B cell (primary cell): Measurements from ENCODE around the gene AFF1. TPM values are rescaled to one million over a fixed set of nuclear protein-coding genes. Genes with fewer than 3 reads are reported as not detected.
"Not testable (repeated sequence)": the region's sequence is repeated elsewhere in the genome, so short reads cannot be mapped to it uniquely, and the experiment has no call there.

ENCODE experiments used
- ATAC-seq: fragments of 200-7000 bp; cut with Tn5 transposase; one replicate; pipeline ENCODE4 v1.10.0; 2021; ENCODE audit warnings: low read depth, mild to moderate bottlenecking, moderate number of reproducible peaks, moderate library complexity
- CTCF ChIA-PET: fragments of 350-600 bp; sonication (Branson Sonifier 250); formaldehyde crosslinking; loops from one replicate; lab custom pipeline; 2021; ENCODE audit warnings: antibody characterized with exemption, inconsistent platforms; lab: Charles Lee
- POLR2A ChIA-PET: fragments of 350-600 bp; sonication (Branson Sonifier 250); formaldehyde crosslinking; loops from one replicate; lab custom pipeline; 2021; ENCODE audit warnings: antibody characterized with exemption; lab: Charles Lee
- DNase-seq: peaks from one replicate; pipeline ENCODE4 v3.0.0; 2013
- H2AFZ ChIP-seq: 2 replicates; pipeline ENCODE4 v1.6.1; 2012; ENCODE audit warnings: mild to moderate bottlenecking, low read depth, low read length; ENCODE audit not compliant: insufficient read depth, poor library complexity, severe bottlenecking
- H3K27ac ChIP-seq, 2 donors: 1 replicate in 1 of 2; 2 replicates in 1 of 2; pipeline ENCODE4 v1.5.1; 2012 to 2013; ENCODE audit warnings: low read length in 2 of 2, mild to moderate bottlenecking in 2 of 2, moderate library complexity in 1 of 2
- H3K27me3 ChIP-seq, 4 experiments: fragments of 200-600 bp in 1 of 4; sonication (generic) in 1 of 4; replicated peaks in 1 of 4; 1 replicate in 2 of 4; 2 replicates in 2 of 4; pipeline versions ENCODE4 v1.6.1 to v1.7.0; 2013 to 2016; ENCODE audit warnings: low read length in 3 of 4, mild to moderate bottlenecking in 2 of 4, mixed read lengths in 1 of 4, moderate library complexity in 1 of 4; ENCODE audit not compliant: insufficient read depth in 4 of 4, control insufficient read depth in 3 of 4; ENCODE audit errors: control extremely low read depth in 1 of 4
- H3K36me3 ChIP-seq, 2 experiments: replicated peaks in 1 of 2; 1 replicate in 1 of 2; 2 replicates in 1 of 2; pipeline versions ENCODE4 v1.6.1 to v1.7.1; 2013; ENCODE audit warnings: low read length in 1 of 2; ENCODE audit not compliant: insufficient read depth in 2 of 2, control insufficient read depth in 1 of 2; ENCODE audit errors: control extremely low read depth in 1 of 2, extremely low read depth in 1 of 2
- H3K4me1 ChIP-seq, 2 donors: fragments of 200-600 bp in 1 of 2; sonication (generic) in 1 of 2; 1 replicate in 1 of 2; 2 replicates in 1 of 2; pipeline versions ENCODE4 v1.5.1 to v1.6.1; 2013 to 2017; ENCODE audit warnings: low read length in 2 of 2; ENCODE audit not compliant: control insufficient read depth in 2 of 2, insufficient read depth in 2 of 2
- H3K4me2 ChIP-seq: replicated peaks from 2 replicates; pipeline ENCODE3; 2012; ENCODE audit warnings: mild to moderate bottlenecking, low read depth, low read length; ENCODE audit not compliant: poor library complexity, severe bottlenecking
- H3K4me3 ChIP-seq, 5 experiments: fragments of 200-600 bp in 1 of 5; sonication (generic) in 1 of 5; 1 replicate in 3 of 5; 2 replicates in 2 of 5; pipeline versions ENCODE4 v1.5.1 to v1.7.0; 2011 to 2016; ENCODE audit warnings: low read length in 4 of 5, mild to moderate bottlenecking in 4 of 5, low read depth in 2 of 5, control low read depth in 1 of 5, moderate library complexity in 1 of 5; ENCODE audit not compliant: insufficient read depth in 1 of 5; ENCODE audit errors: control extremely low read depth in 1 of 5, extremely low read depth in 1 of 5
- H3K79me2 ChIP-seq: fragments of 200-600 bp; sonication (generic); one replicate; pipeline ENCODE4 v1.6.0; 2016; ENCODE audit warnings: low read length; ENCODE audit not compliant: control insufficient read depth, insufficient read depth
- H3K9ac ChIP-seq: fragments of 200-600 bp; sonication (generic); 2 replicates; pipeline ENCODE4 v1.6.1; 2017; ENCODE audit warnings: mild to moderate bottlenecking, low read length, moderate library complexity
- H3K9me3 ChIP-seq, 3 donors: one replicate each; pipeline versions ENCODE4 v1.6.1 to v1.7.1; 2013; ENCODE audit warnings: low read length in 2 of 3; ENCODE audit not compliant: control insufficient read depth in 2 of 3, insufficient read depth in 1 of 3; ENCODE audit errors: control extremely low read depth in 1 of 3
- H4K20me1 ChIP-seq: 2 replicates; pipeline ENCODE4 v1.6.0; 2012; ENCODE audit warnings: mild to moderate bottlenecking, low read length; ENCODE audit not compliant: insufficient read depth, control insufficient read depth, poor library complexity, severe bottlenecking
- H3K27ac Mint-ChIP-seq: one replicate; pipeline ENCODE4 v1.8.0; 2021; ENCODE audit warnings: mixed read lengths
- H3K27me3 Mint-ChIP-seq: one replicate; pipeline ENCODE4 v1.8.0; 2021; ENCODE audit warnings: mixed read lengths
- H3K4me1 Mint-ChIP-seq: one replicate; pipeline ENCODE4 v1.8.0; 2021; ENCODE audit warnings: mixed read lengths
- H3K4me3 Mint-ChIP-seq: one replicate; pipeline ENCODE4 v1.8.0; 2021; ENCODE audit warnings: mixed read lengths
- H3K9me3 Mint-ChIP-seq: one replicate; pipeline ENCODE4 v1.8.0; 2022; ENCODE audit warnings: mixed read lengths; ENCODE audit not compliant: insufficient read depth
- CTCF ChIP-seq: fragments of 200-600 bp; IDR thresholded peaks from one replicate; pipeline ENCODE4 v1.8.0; 2022; ENCODE audit warnings: antibody characterized with exemption, mild to moderate bottlenecking
- EZH2 ChIP-seq: IDR thresholded peaks from 2 replicates; pipeline ENCODE4 v1.6.1; 2012; ENCODE audit warnings: borderline replicate concordance, low read depth, mild to moderate bottlenecking, moderate library complexity, low read length; ENCODE audit not compliant: insufficient read depth, poor library complexity, severe bottlenecking
- whole genome bisulfite sequencing: methylation state at CpG from one replicate; pipeline ENCODE4 v1.1.5; 2013; ENCODE audit warnings: missing lambda C conversion rate; ENCODE audit not compliant: insufficient coverage; 5-methylcytosine and 5-hydroxymethylcytosine counted together
- intact Hi-C: fragments of 100-400 bp; cut with micrococcal nuclease; formaldehyde crosslinking; loops from one replicate; pipeline ENCODE4 v1.10.0; 2022
- polyA plus RNA-seq: library from polyadenylated mRNA; depleted of rRNA; stranded (reverse); fragments of >200 nt; gene quantifications from 2 replicates; pipeline ENCODE4 v1.2.3, GENCODE V29; 2012
- total RNA-seq, 2 donors: library from RNA; stranded (reverse); fragments of 120-200 nt in 1 of 2; gene quantifications; 1 replicate in 1 of 2; 2 replicates in 1 of 2; pipeline versions ENCODE4 v1.2.3 to v1.2.4, GENCODE V29; 2013 to 2022

AFF1 gene
- total and polyA plus RNA-seq, 2 donors (not counting 1 experiment from before 2014, with no cell fraction given), result 15.3 to 135 TPM

GRCh38 chr4:86980230-86980629, 45.4 kb downstream of the AFF1 start:
- Mint-ChIP-seq H3K9me3 (peaks cover 2% of the 10 kb centered on the region), H3K27me3 (no peaks in the 10 kb centered on the region), H3K27ac (no peak overlapping the region), H3K4me3 (peak overlapping the region; percentile 42), H3K4me1 (peaks cover 43% of the 10 kb centered on the region)
- peaks cover 5% of the 10 kb centered on the region for H4K20me1 ChIP-seq
- H3K4me1 ChIP-seq, result peaks cover 41% of the 10 kb centered on the region in 2 donors
- WGBS, result 100% methylated on average over 1 of the region's 2 CpGs
- peaks cover 0 to 3% of the 10 kb centered on the region in 2 experiments for H3K36me3 ChIP-seq
- no peak overlapping the region for H3K4me3 ChIP-seq
- TF ChIP-seq CTCF (no peak), EZH2 (no peak)
- ATAC-seq (no peak), DNase-seq (no peak)
- peak overlapping the region in 1 of 2 donors; percentile 17 for H3K27ac ChIP-seq
- ChIA-PET POLR2A (no interaction called here), CTCF (no interaction called here)
- peaks cover 0 to 12% (median 0%) of the 10 kb centered on the region in 3 donors for H3K9me3 ChIP-seq
- no peak overlapping the region for H3K9ac ChIP-seq
- peaks cover 43% of the 10 kb centered on the region for H3K79me2 ChIP-seq
- peak overlapping the region; percentile 41 for H3K4me2 ChIP-seq
- H2AFZ ChIP-seq, result no peak overlapping the region
- intact Hi-C loops, result loop anchor here (2.0 kb wide), 1 partner anchor 15 kb away; no protein-coding TSS in a partner anchor
- H3K27me3 ChIP-seq, result no peaks in the 10 kb centered on the region

DNA sequence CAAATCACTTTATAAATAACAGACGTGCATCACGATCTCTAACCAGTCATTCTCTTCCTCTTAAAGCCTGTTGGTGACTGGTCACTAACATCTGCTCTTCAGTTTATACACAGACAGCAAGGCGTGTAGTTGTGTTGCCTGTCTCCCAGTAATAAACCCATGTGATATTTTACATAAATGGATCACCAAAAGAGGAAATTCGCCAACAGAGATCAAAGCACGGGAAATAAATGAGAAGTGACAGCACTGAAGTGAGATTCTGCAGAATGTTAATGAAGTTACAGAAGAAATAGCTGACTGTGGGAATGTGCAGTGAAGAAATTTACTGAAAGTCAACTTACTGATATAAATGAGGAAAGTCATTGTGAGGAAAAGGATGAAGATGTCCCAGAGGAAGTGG, 47.0 kb downstream of the AFF1 start:
- peak overlapping the region; percentile 51 for H3K27ac Mint-ChIP-seq
- no peaks in the 10 kb centered on the region for H3K27me3 Mint-ChIP-seq
- peaks cover 40% of the 10 kb centered on the region for H3K4me1 Mint-ChIP-seq
- peak overlapping the region; percentile 61 for H3K4me3 Mint-ChIP-seq
- DNase-seq, result peak; percentile 49
- Histone ChIP-seq H3K9me3 (peaks cover 0 to 12% (median 0%) of the 10 kb centered on the region in 3 donors), H3K4me2 (peak overlapping the region; percentile 30), H2AFZ (no peak overlapping the region), H3K79me2 (peaks cover 51% of the 10 kb centered on the region), H3K9ac (no peak overlapping the region), H3K4me3 (no peak overlapping the region), H3K27me3 (no peaks in the 10 kb centered on the region), H3K4me1 (peaks cover 41% of the 10 kb centered on the region in 2 donors), H3K27ac (no peak overlapping the region), H4K20me1 (peaks cover 5% of the 10 kb centered on the region), H3K36me3 (peaks cover 0 to 3% of the 10 kb centered on the region in 2 experiments)
- TF ChIP-seq CTCF, result no peak
- ChIA-PET CTCF (interaction anchor here (1.0 to 1.2 kb wide), 2 partner anchors 47 to 59 kb away, joined by 3 read pairs; partner anchors contain the start of gene AFF1), POLR2A (no interaction called here)
- peak; percentile 43 for ATAC-seq
- intact Hi-C loops, result loop anchor here (2.0 kb wide), 1 partner anchor 17 kb away; no protein-coding TSS in a partner anchor
- 16% methylated on average over 3 of the region's 5 CpGs for WGBS
- H3K9me3 Mint-ChIP-seq, result peaks cover 2% of the 10 kb centered on the region

GRCh38 chr4:86985852-86986251, 51.0 kb downstream of the AFF1 start:
- H3K9me3 Mint-ChIP-seq, H3K9me3 ChIP-seq, H3K9ac ChIP-seq, H3K4me2 ChIP-seq, H3K27me3 Mint-ChIP-seq, H4K20me1 ChIP-seq, intact Hi-C loops, DNase-seq, H3K4me3 ChIP-seq, H3K27ac Mint-ChIP-seq, H3K36me3 ChIP-seq, H3K27ac ChIP-seq, H3K4me3 Mint-ChIP-seq, H2AFZ ChIP-seq, ATAC-seq, H3K27me3 ChIP-seq: not testable (repeated sequence)
- POLR2A ChIA-PET, result interaction anchor here (0.6 to 0.7 kb wide), 2 partner anchors 9 to 12 kb away, joined by 3 to 4 read pairs; no protein-coding TSS in a partner anchor
- H3K4me1 Mint-ChIP-seq, result peaks cover 12% of the 10 kb centered on the region
- CTCF ChIA-PET, result interaction anchor here (1.4 kb wide), 1 partner anchor 8 kb away, joined by 4 read pairs; no protein-coding TSS in a partner anchor
- WGBS, result 100% methylated on average over 1 of the region's 5 CpGs
- H3K4me1 ChIP-seq, result peaks cover 16 to 21% of the 10 kb centered on the region in 2 donors
- H3K79me2 ChIP-seq, result peaks cover 47% of the 10 kb centered on the region
